Neural progenitor cell (in vitro differentiated cells): ENCODE results near the gene ZNF263. TPM values are rescaled to one million over a fixed set of nuclear protein-coding genes. Genes with fewer than 3 reads are reported as not detected.

ENCODE experiments used
- DNase-seq: peaks from one replicate; pipeline ENCODE4 v3.0.0-alpha.2; 2016; ENCODE audit warnings: low spot score
- H2AFZ ChIP-seq: fragments of 200-600 bp; sonication (generic); replicated peaks from 2 replicates; pipeline ENCODE4 v1.6.1; 2016; ENCODE audit warnings: antibody characterized with exemption
- H3F3A ChIP-seq: fragments of 200-600 bp; sonication (generic); 2 replicates; pipeline ENCODE4 v1.6.1; 2016; ENCODE audit warnings: antibody characterized with exemption, low read depth
- H3K27ac ChIP-seq: fragments of 200-600 bp; sonication (generic); 2 replicates; pipeline ENCODE4 v1.5.1; 2016; ENCODE audit warnings: mild to moderate bottlenecking
- H3K27me3 ChIP-seq: fragments of 200-600 bp; sonication (generic); 2 replicates; pipeline ENCODE4 v1.6.1; 2016; ENCODE audit warnings: mild to moderate bottlenecking, moderate library complexity
- H3K36me3 ChIP-seq: fragments of 200-600 bp; sonication (generic); 2 replicates; pipeline ENCODE4 v1.5.1; 2016
- H3K4me1 ChIP-seq: fragments of 200-600 bp; sonication (generic); 2 replicates; pipeline ENCODE4 v1.6.1; 2016; ENCODE audit warnings: mixed run types
- H3K4me2 ChIP-seq: fragments of 200-600 bp; sonication (generic); 2 replicates; pipeline ENCODE4 v1.6.1; 2016
- H3K4me3 ChIP-seq: fragments of 200-600 bp; sonication (generic); 2 replicates; pipeline ENCODE4 v1.5.1; 2016
- H3K79me2 ChIP-seq: fragments of 200-600 bp; sonication (generic); 2 replicates; pipeline ENCODE4 v1.6.1; 2016; ENCODE audit warnings: low read depth
- H3K9ac ChIP-seq: fragments of 200-600 bp; sonication (generic); 2 replicates; pipeline ENCODE4 v1.6.1; 2016
- H3K9me3 ChIP-seq: fragments of 200-600 bp; sonication (generic); 2 replicates; pipeline ENCODE4 v1.5.1; 2016; ENCODE audit warnings: low read depth
- H4K20me1 ChIP-seq: fragments of 200-600 bp; sonication (generic); 2 replicates; pipeline ENCODE4 v1.6.1; 2016; ENCODE audit warnings: low read depth
- H3K27ac Mint-ChIP-seq: 3 replicates; pipeline ENCODE4 v1.8.0; 2021; ENCODE audit warnings: mixed read lengths
- H3K27me3 Mint-ChIP-seq: 2 replicates; pipeline ENCODE4 v1.8.0; 2022; ENCODE audit warnings: low read depth, mild to moderate bottlenecking, inconsistent platforms, moderate library complexity, mixed read lengths; ENCODE audit not compliant: insufficient read depth
- H3K36me3 Mint-ChIP-seq: 3 replicates; pipeline ENCODE4 v1.8.0; 2021; ENCODE audit warnings: mixed read lengths
- H3K4me1 Mint-ChIP-seq: 3 replicates; pipeline ENCODE4 v1.8.0; 2021; ENCODE audit warnings: mixed read lengths
- H3K4me3 Mint-ChIP-seq: 3 replicates; pipeline ENCODE4 v1.8.0; 2021; ENCODE audit warnings: mild to moderate bottlenecking, moderate library complexity, mixed read lengths
- H3K9me3 Mint-ChIP-seq: 3 replicates; pipeline ENCODE4 v1.8.0; 2020; ENCODE audit warnings: mixed read lengths
- CTCF ChIP-seq: fragments of 200-600 bp; sonication (generic); IDR thresholded peaks from 2 replicates; pipeline ENCODE4 v1.5.1; 2017; ENCODE audit warnings: antibody characterized with exemption, mild to moderate bottlenecking
- EZH2 ChIP-seq: fragments of 200-600 bp; sonication (generic); IDR thresholded peaks from 2 replicates; pipeline ENCODE4 v1.6.1; 2017; ENCODE audit warnings: antibody characterized with exemption, mild to moderate bottlenecking, moderate library complexity
- EZH2phosphoT487 ChIP-seq: fragments of 200-600 bp; sonication (generic); IDR thresholded peaks from 2 replicates; pipeline ENCODE4 v1.6.1; 2017; ENCODE audit warnings: antibody characterized with exemption
- total RNA-seq: library from RNA; depleted of rRNA; stranded (reverse); fragments of >200 nt; gene quantifications from 2 replicates; pipeline ENCODE4 v1.2.3, GENCODE V29; 2015; ENCODE audit warnings: low replicate concordance

The ZNF263 gene
- total RNA-seq, 1 donor from 2014 or later, result 30.1 TPM

- Histone ChIP-seq H3F3A (no peaks in the 10 kb centered on the region), H3K36me3 (no peaks in the 10 kb centered on the region), H3K79me2 (no peaks in the 10 kb centered on the region), H3K9me3 (no peaks in the 10 kb centered on the region), H3K27me3 (no peaks in the 10 kb centered on the region), H3K4me2 (no peak overlapping the region), H3K27ac (no peak overlapping the region), H3K4me1 (no peaks in the 10 kb centered on the region), H3K9ac (no peak overlapping the region), H2AFZ (no peak overlapping the region), H4K20me1 (no peaks in the 10 kb centered on the region), H3K4me3 (no peak overlapping the region)
- TF ChIP-seq EZH2 (no peak), CTCF (no peak), EZH2phosphoT487 (no peak)
- DNase-seq, result no peak
- no peak overlapping the region for H3K27ac Mint-ChIP-seq
- no peaks in the 10 kb centered on the region for H3K4me1 Mint-ChIP-seq
- peaks cover 19% of the 10 kb centered on the region for H3K27me3 Mint-ChIP-seq
- no peak overlapping the region for H3K4me3 Mint-ChIP-seq
- H3K36me3 Mint-ChIP-seq, result no peaks in the 10 kb centered on the region
- peaks cover 6% of the 10 kb centered on the region for H3K9me3 Mint-ChIP-seq
These were observed 29.0 kb upstream of the ZNF263 start for GRCh38 chr16:3254309-3254708.

DNA sequence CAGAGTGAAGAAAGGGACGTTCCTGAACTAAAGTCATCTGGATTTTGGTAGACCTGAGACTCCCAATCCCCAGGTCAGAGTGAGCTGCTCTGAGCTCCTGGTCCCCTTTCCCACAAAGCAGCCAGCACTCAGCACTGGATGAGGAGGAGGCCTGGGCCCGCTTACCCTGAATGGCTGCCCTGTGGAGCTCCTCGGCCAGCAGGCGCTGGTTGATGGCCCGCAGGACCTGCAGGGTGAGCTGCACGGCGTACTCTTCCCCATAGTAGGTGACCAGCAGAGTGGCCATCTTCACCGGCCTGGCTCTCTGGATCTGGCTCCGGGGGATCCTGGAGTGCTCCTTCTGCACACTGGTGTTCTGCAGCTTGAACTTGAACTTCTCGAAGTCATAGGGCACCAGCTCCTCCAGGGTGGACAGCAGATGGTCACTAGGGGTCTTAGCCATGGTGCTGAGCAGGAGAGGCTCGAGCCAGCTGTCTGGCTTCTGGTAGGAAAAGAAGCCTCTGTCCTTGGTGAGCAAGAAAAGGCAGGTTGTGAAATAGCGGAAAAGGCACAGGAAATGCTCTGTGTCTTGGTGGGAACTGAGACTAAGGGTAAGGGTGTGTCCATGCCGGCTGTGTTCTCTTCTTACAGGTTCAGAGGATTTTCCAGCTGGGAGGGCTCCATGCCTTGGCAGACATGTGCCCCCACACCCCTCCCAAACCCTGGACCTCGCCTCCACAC is 27.0 kb upstream of the ZNF263 start, which contains the start of gene MEFV:
MEFV (minus strand) TSS at position 488 of the 720 bp plus-strand sequence; CDS start at position 442, 46 bp downstream.
- no peaks in the 10 kb centered on the region for H3K4me1 ChIP-seq
- peaks cover 5% of the 10 kb centered on the region for H3K9me3 Mint-ChIP-seq

DNA sequence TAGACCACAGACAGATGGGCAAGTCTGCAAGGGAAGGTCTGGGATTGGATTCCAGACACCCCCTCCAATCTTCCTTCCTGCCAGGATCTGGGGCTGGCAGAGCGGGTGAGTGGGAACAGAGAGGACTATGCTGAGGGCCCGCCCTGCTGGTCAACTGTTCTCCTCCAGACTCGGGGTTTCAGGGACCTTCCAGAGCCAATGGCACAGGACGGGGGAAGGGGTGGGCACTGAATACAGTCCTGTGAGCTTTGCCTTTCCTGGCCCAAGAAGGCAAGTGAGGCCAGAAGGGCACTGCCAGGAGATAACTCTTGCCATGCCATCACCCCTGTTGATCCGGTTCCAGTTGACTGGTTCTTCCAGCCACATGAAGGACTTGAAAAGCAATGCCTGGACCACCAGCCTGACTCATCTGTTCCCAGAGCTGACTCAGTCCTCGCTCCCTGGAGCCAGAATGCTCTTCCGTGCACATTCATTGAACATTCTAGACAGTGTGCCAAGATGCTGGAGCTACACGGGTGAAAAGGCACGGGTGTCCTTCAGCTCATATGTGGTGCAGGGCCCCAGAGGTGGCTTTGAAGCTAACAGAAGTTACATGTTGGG is 26.3 kb upstream of the ZNF263 start:
- no peak overlapping the region for H3K27ac Mint-ChIP-seq
- TF ChIP-seq CTCF (no peak), EZH2phosphoT487 (no peak), EZH2 (no peak)
- no peaks in the 10 kb centered on the region for H3K9me3 ChIP-seq
- H3K4me1 Mint-ChIP-seq, result no peaks in the 10 kb centered on the region
- H3K9ac ChIP-seq, result no peak overlapping the region
- no peak overlapping the region for H3K4me2 ChIP-seq
- no peak overlapping the region for H3K27ac ChIP-seq
- no peaks in the 10 kb centered on the region for H3F3A ChIP-seq
- H3K27me3 ChIP-seq, result peaks cover 3% of the 10 kb centered on the region
- H4K20me1 ChIP-seq, result no peaks in the 10 kb centered on the region
- no peak overlapping the region for H2AFZ ChIP-seq
- H3K27me3 Mint-ChIP-seq, result peaks cover 18% of the 10 kb centered on the region
- no peak overlapping the region for H3K4me3 Mint-ChIP-seq
- no peak for DNase-seq
- peaks cover 5% of the 10 kb centered on the region for H3K9me3 Mint-ChIP-seq
- H3K79me2 ChIP-seq, result no peaks in the 10 kb centered on the region
- no peaks in the 10 kb centered on the region for H3K4me1 ChIP-seq
- no peak overlapping the region for H3K4me3 ChIP-seq
- H3K36me3 ChIP-seq, result no peaks in the 10 kb centered on the region
- no peaks in the 10 kb centered on the region for H3K36me3 Mint-ChIP-seq

More for the DNA sequence above, 27.0 kb upstream of the ZNF263 start, which contains the start of gene MEFV:
- no peak for TF ChIP-seq EZH2
- TF ChIP-seq CTCF, result no peak
- TF ChIP-seq EZH2phosphoT487, result no peak
- H3K36me3 Mint-ChIP-seq, result no peaks in the 10 kb centered on the region
- H3K4me3 Mint-ChIP-seq, result no peak within 1 kb of the TSS
- Histone ChIP-seq H2AFZ (no peak within 1 kb of the TSS), H3K9me3 (no peaks in the 10 kb centered on the region), H3K79me2 (no peaks in the 10 kb centered on the region), H4K20me1 (no peaks in the 10 kb centered on the region), H3F3A (no peaks in the 10 kb centered on the region), H3K4me2 (no peak within 1 kb of the TSS), H3K9ac (no peak within 1 kb of the TSS), H3K27me3 (peaks cover 3% of the 10 kb centered on the region), H3K27ac (no peak within 1 kb of the TSS), H3K36me3 (no peaks in the 10 kb centered on the region), H3K4me3 (no peak within 1 kb of the TSS)
- H3K4me1 Mint-ChIP-seq, result no peaks in the 10 kb centered on the region
- H3K27ac Mint-ChIP-seq, result no peak within 1 kb of the TSS
- DNase-seq, result no peak
- peaks cover 18% of the 10 kb centered on the region for H3K27me3 Mint-ChIP-seq
